GM12878 (cell line): Measurements from ENCODE around the gene NCBP2. TPM values are rescaled to one million over a fixed set of nuclear protein-coding genes. Genes with fewer than 3 reads are reported as not detected.

Experiments
- ATAC-seq: fragments of 200-7000 bp; cut with Tn5 transposase; 3 replicates; pipeline ENCODE4 v1.9.1; 2020; ENCODE audit warnings: mild to moderate bottlenecking, moderate library complexity
- BruUV-seq: library from RNA; stranded (reverse); fragments of 400-500 nt; replicated peaks from 2 replicates; lab custom pipeline; 2021; lab: Mats Ljungman, UMichigan
- CTCF ChIA-PET: fragments of 300-600 bp; sonication (Branson Sonifier 250); formaldehyde crosslinking; extraction: SDS; loops from one replicate; lab custom pipeline; 2021; ENCODE audit warnings: inconsistent platforms; lab: Yijun Ruan, JAX
- POLR2A ChIA-PET: fragments of 350-600 bp; formaldehyde crosslinking; extraction: SDS; loops from one replicate; lab custom pipeline; 2021; ENCODE audit warnings: inconsistent platforms; lab: Charles Lee
- RAD21 ChIA-PET: fragments of 300-600 bp; sonication (Branson Sonifier 250); formaldehyde crosslinking; loops from one replicate; lab custom pipeline; 2023; ENCODE audit warnings: antibody characterized with exemption; ENCODE audit not compliant: unreplicated experiment; lab: Charles Lee
- SMC1A ChIA-PET: fragments of 300-600 bp; sonication (Branson Sonifier 250); formaldehyde crosslinking; loops from one replicate; lab custom pipeline; 2023; ENCODE audit not compliant: unreplicated experiment, uncharacterized antibody; lab: Charles Lee
- DNase-seq: peaks from one replicate; pipeline ENCODE4 v3.0.0-alpha.2; 2011; ENCODE audit warnings: low read depth, low spot score
- FAIRE-seq: peaks from 3 replicates; lab custom pipeline; 2011; peaks lifted over from hg19 to GRCh38; lab: Jason Lieb, UNC
- H2AFZ ChIP-seq: 2 replicates; pipeline ENCODE4 v1.6.0; 2011; ENCODE audit warnings: low read depth, low read length, control low read depth; ENCODE audit not compliant: control insufficient read depth
- H3K27ac ChIP-seq: 2 replicates; pipeline ENCODE4 v1.5.1; 2011; ENCODE audit warnings: control low read depth; ENCODE audit not compliant: control insufficient read depth, insufficient read depth
- H3K27me3 ChIP-seq, 2 experiments: replicated peaks in 1 of 2; 2 replicates each; pipeline versions ENCODE4 v1.6.0 to v1.6.1; 2011; ENCODE audit warnings: low read length in 1 of 2; ENCODE audit not compliant: control insufficient read depth in 2 of 2, insufficient read depth in 2 of 2
- H3K36me3 ChIP-seq, 2 experiments: 2 replicates each; pipeline ENCODE4 v1.5.1; 2011; ENCODE audit warnings: low read length in 1 of 2; ENCODE audit not compliant: control insufficient read depth in 2 of 2, insufficient read depth in 2 of 2
- H3K4me1 ChIP-seq: 2 replicates; pipeline ENCODE4 v1.6.1; 2011; ENCODE audit warnings: mild to moderate bottlenecking, low read length, moderate library complexity, mixed read lengths; ENCODE audit not compliant: control insufficient read depth, insufficient read depth
- H3K4me2 ChIP-seq: 2 replicates; pipeline ENCODE4 v1.6.0; 2011; ENCODE audit warnings: control low read depth; ENCODE audit not compliant: control insufficient read depth, insufficient read depth
- H3K4me3 ChIP-seq: fragments of 200-600 bp; sonication (generic); 2 replicates; pipeline ENCODE4 v1.5.1; 2016
- H3K79me2 ChIP-seq: 2 replicates; pipeline ENCODE4 v1.6.0; 2011; ENCODE audit warnings: low read length; ENCODE audit not compliant: control insufficient read depth, insufficient read depth
- H3K9ac ChIP-seq: 2 replicates; pipeline ENCODE4 v1.8.0; 2011; ENCODE audit warnings: low read length, control low read depth, mixed read lengths; ENCODE audit not compliant: control insufficient read depth, insufficient read depth
- H3K9me3 ChIP-seq: replicated peaks from 3 replicates; pipeline ENCODE4 v1.5.1; 2011; ENCODE audit warnings: mild to moderate bottlenecking, low read length; ENCODE audit not compliant: control insufficient read depth, insufficient read depth
- H4K20me1 ChIP-seq: 2 replicates; pipeline ENCODE4 v1.6.0; 2011; ENCODE audit not compliant: control insufficient read depth, insufficient read depth
- BHLHE40 ChIP-seq, 2 experiments: fragments of 450-650 bp in 1 of 2; IDR thresholded peaks; 2 replicates each; pipeline ENCODE4 v1.6.1; 2011 to 2017; ENCODE audit warnings: low read depth in 2 of 2, borderline replicate concordance in 1 of 2, improper control_type of control experiment in 1 of 2, low read length in 1 of 2, mild to moderate bottlenecking in 1 of 2
- CEBPZ ChIP-seq: fragments of 150-350 bp; IDR thresholded peaks from 2 replicates; pipeline ENCODE4 v1.6.1; 2016; ENCODE audit warnings: low read depth, low read length
- GATAD2B ChIP-seq: fragments of 450-650 bp; conservative IDR thresholded peaks from 2 replicates; pipeline ENCODE4 v1.6.1; 2017; ENCODE audit warnings: low read depth, mild to moderate bottlenecking, moderate library complexity
- HDGF ChIP-seq: fragments of 450-650 bp; IDR thresholded peaks from 2 replicates; pipeline ENCODE4 v1.6.1; 2016; ENCODE audit warnings: antibody characterized with exemption
- MEF2A ChIP-seq: IDR thresholded peaks from 2 replicates; pipeline ENCODE4 v1.6.1; 2011; ENCODE audit warnings: low read depth, mild to moderate bottlenecking, low read length, moderate library complexity; ENCODE audit not compliant: insufficient read depth
- POLR2AphosphoS2 ChIP-seq: IDR thresholded peaks from 2 replicates; pipeline ENCODE4 v1.6.1; 2011; ENCODE audit warnings: low read depth, mild to moderate bottlenecking, low read length, improper control_type of control experiment, moderate library complexity
- STAT3 ChIP-seq: IDR thresholded peaks from 2 replicates; pipeline ENCODE4 v1.6.1; 2011; ENCODE audit warnings: low read depth, low read length, improper control_type of control experiment
- ZNF24 ChIP-seq: fragments of 450-650 bp; IDR thresholded peaks from 2 replicates; pipeline ENCODE4 v1.6.1; 2017; ENCODE audit warnings: antibody characterized with exemption, mild to moderate bottlenecking
- WGBS: methylation state at CpG from one replicate; pipeline ENCODE4 v1.1.6; 2016; ENCODE audit warnings: low lambda C conversion rate; ENCODE audit not compliant: insufficient replicate concordance, insufficient coverage; ENCODE audit errors: missing lambda C conversion rate; 5-methylcytosine and 5-hydroxymethylcytosine counted together
- in situ Hi-C: fragments of 300-500 bp; cut with MboI; formaldehyde crosslinking; loops from 9 replicates; pipeline ENCODE4 v1.14.3; 2018; ENCODE audit warnings: mixed read lengths
- intact Hi-C: fragments of 100-400 bp; cut with micrococcal nuclease; formaldehyde crosslinking; loops from one replicate; pipeline ENCODE4 v1.14.2; 2022; ENCODE audit not compliant: unreplicated experiment
- polyA plus RNA-seq, 11 experiments: library from polyadenylated mRNA; depleted of rRNA in 4 of 11; unstranded in 6 of 11; stranded (reverse) in 5 of 11; fragments of >200 nt; fragmentation: Nextera tagmentation in 4 of 11; fragmentation: Illumina TruSeq in 1 of 11; extraction: Ambion mirVana in 4 of 11; extraction: Trizol in 1 of 11; gene quantifications; 1 replicate in 1 of 11; 2 replicates in 10 of 11; pipeline versions ENCODE4 v1.2.1 to v1.2.3, GENCODE V29; 2011 to 2016; ENCODE audit warnings: inconsistent platforms in 2 of 11, missing spikeins in 2 of 11, low read depth in 1 of 11
- total RNA-seq, 4 experiments: library from RNA; depleted of rRNA in 3 of 4; stranded (reverse); fragments of >200 nt in 3 of 4; fragmentation: Illumina TruSeq in 1 of 4; extraction: Trizol in 1 of 4; gene quantifications; 2 replicates each; pipeline versions ENCODE4 v1.2.1 to v1.2.3, GENCODE V29; 2013 to 2021
- TF ChIP-seq, protein P1 (sequence below): fragments of 450-650 bp; IDR thresholded peaks from 2 replicates; pipeline ENCODE4 v1.6.1; 2017; ENCODE audit warnings: mild to moderate bottlenecking, moderate library complexity
- TF ChIP-seq, protein P2 (sequence below): fragments of 450-650 bp; IDR thresholded peaks from 2 replicates; pipeline ENCODE4 v1.6.1; 2017; ENCODE audit warnings: antibody characterized with exemption, mild to moderate bottlenecking, moderate library complexity

NCBP2 gene
- total and polyA plus RNA-seq, 10 of the 15 experiments (the other 5 are each of a cell fraction or from before 2014, with no cell fraction given), result 59.6 to 136 (median 96.4) TPM

DNA sequence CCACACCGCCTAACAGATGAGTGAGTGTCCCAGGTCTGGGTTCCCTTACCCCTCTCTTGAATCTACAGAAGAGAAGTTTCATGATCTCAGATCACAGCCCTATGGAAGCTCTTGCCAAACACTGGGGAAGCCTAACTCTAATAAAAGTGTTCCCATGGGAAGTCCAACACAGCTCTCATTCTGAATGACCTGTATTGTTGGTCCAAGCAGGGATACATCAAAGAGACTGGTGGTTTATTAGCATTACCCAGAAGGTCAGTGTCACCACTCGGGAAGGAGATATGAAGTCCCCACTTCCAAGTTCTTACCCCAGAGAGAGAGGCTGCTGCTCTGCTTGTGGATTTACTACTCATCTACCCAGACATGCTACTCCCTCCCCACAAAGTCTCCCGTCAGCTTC lies 9.0 kb upstream of the NCBP2 start:
- POLR2A ChIA-PET, result no interaction called here
- Histone ChIP-seq H4K20me1 (no peaks in the 10 kb centered on the region), H3K4me3 (no peak overlapping the region), H3K9me3 (no peaks in the 10 kb centered on the region), H3K4me2 (no peak overlapping the region), H2AFZ (no peak overlapping the region), H3K27me3 (no peaks in the 10 kb centered on the region), H3K36me3 (no peaks in the 10 kb centered on the region; a peak in 1 of 4 replicates), H3K27ac (no peak overlapping the region), H3K79me2 (no peaks in the 10 kb centered on the region), H3K9ac (no peak overlapping the region), H3K4me1 (no peaks in the 10 kb centered on the region)
- DNase-seq, result no peak
- in situ Hi-C loops, result no loop called here
- CTCF ChIA-PET, result interaction anchor here (1.3 kb wide), 1 partner anchor 10 kb away, joined by 3 read pairs; no protein-coding TSS in a partner anchor
- ATAC-seq, result no peak
- 47% methylated on average over 3 of the region's 3 CpGs for WGBS
- BruUV-seq, result no TSS peak
- intact Hi-C loops, result no loop called here
- RAD21 ChIA-PET, result no interaction called here
- SMC1A ChIA-PET, result no interaction called here
- FAIRE-seq, result no peak
- TF ChIP-seq CEBPZ, result no peak
- TF ChIP-seq, protein P1, sequence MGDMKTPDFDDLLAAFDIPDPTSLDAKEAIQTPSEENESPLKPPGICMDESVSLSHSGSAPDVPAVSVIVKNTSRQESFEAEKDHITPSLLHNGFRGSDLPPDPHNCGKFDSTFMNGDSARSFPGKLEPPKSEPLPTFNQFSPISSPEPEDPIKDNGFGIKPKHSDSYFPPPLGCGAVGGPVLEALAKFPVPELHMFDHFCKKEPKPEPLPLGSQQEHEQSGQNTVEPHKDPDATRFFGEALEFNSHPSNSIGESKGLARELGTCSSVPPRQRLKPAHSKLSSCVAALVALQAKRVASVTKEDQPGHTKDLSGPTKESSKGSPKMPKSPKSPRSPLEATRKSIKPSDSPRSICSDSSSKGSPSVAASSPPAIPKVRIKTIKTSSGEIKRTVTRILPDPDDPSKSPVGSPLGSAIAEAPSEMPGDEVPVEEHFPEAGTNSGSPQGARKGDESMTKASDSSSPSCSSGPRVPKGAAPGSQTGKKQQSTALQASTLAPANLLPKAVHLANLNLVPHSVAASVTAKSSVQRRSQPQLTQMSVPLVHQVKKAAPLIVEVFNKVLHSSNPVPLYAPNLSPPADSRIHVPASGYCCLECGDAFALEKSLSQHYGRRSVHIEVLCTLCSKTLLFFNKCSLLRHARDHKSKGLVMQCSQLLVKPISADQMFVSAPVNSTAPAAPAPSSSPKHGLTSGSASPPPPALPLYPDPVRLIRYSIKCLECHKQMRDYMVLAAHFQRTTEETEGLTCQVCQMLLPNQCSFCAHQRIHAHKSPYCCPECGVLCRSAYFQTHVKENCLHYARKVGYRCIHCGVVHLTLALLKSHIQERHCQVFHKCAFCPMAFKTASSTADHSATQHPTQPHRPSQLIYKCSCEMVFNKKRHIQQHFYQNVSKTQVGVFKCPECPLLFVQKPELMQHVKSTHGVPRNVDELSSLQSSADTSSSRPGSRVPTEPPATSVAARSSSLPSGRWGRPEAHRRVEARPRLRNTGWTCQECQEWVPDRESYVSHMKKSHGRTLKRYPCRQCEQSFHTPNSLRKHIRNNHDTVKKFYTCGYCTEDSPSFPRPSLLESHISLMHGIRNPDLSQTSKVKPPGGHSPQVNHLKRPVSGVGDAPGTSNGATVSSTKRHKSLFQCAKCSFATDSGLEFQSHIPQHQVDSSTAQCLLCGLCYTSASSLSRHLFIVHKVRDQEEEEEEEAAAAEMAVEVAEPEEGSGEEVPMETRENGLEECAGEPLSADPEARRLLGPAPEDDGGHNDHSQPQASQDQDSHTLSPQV, result no peak
- TF ChIP-seq BHLHE40 (IDR thresholded peaks at IDR 0.05; ENCODE audit: borderline replicate concordance in 1 of 2, low read depth in 2 of 2, low read length in 1 of 2), result no peak
- TF ChIP-seq MEF2A, result no peak
- TF ChIP-seq POLR2AphosphoS2, result no peak
- TF ChIP-seq ZNF24, result no peak
- no peak for TF ChIP-seq HDGF
- TF ChIP-seq GATAD2B, result no peak
- no peak for TF ChIP-seq STAT3
- TF ChIP-seq, protein P2, sequence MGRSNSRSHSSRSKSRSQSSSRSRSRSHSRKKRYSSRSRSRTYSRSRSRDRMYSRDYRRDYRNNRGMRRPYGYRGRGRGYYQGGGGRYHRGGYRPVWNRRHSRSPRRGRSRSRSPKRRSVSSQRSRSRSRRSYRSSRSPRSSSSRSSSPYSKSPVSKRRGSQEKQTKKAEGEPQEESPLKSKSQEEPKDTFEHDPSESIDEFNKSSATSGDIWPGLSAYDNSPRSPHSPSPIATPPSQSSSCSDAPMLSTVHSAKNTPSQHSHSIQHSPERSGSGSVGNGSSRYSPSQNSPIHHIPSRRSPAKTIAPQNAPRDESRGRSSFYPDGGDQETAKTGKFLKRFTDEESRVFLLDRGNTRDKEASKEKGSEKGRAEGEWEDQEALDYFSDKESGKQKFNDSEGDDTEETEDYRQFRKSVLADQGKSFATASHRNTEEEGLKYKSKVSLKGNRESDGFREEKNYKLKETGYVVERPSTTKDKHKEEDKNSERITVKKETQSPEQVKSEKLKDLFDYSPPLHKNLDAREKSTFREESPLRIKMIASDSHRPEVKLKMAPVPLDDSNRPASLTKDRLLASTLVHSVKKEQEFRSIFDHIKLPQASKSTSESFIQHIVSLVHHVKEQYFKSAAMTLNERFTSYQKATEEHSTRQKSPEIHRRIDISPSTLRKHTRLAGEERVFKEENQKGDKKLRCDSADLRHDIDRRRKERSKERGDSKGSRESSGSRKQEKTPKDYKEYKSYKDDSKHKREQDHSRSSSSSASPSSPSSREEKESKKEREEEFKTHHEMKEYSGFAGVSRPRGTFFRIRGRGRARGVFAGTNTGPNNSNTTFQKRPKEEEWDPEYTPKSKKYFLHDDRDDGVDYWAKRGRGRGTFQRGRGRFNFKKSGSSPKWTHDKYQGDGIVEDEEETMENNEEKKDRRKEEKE, result no peak
